Esophagus squamous epithelium (tissue), 4 donors: ENCODE measurements around the gene RBM25.

Source experiments
- CTCF ChIP-seq, 6 experiments: fragments of 450-650 bp in 4 of 6; fragments of 200-600 bp in 2 of 6; sonication (generic) in 2 of 6; IDR thresholded peaks; one replicate each; pipeline ENCODE4 v1.5.1; 2016 to 2019; ENCODE audit warnings: antibody characterized with exemption in 6 of 6, mild to moderate bottlenecking in 4 of 6, moderate library complexity in 4 of 6
- POLR2A ChIP-seq, 4 donors: fragments of 450-650 bp; IDR thresholded peaks; one replicate each; pipeline ENCODE4 v1.6.1; 2017; ENCODE audit warnings: antibody characterized with exemption in 4 of 4, mild to moderate bottlenecking in 4 of 4, moderate library complexity in 3 of 4

GRCh38 chr14:73105727-73106126 is 47.4 kb downstream of the RBM25 start:
- TF ChIP-seq POLR2A (IDR thresholded peaks at IDR 0.05) = no peak
- no peak for TF ChIP-seq CTCF (IDR thresholded peaks at IDR 0.05)
